Chondrocyte (in vitro differentiated cells): Measurements from ENCODE around the gene RNF208. TPM values are rescaled to one million over a fixed set of nuclear protein-coding genes. Genes with fewer than 3 reads are reported as not detected.
A peak's percentile ranks its signal among the peaks of the same experiment; 100 is the strongest.

ENCODE experiments used
- DNase-seq: peaks from one replicate; pipeline ENCODE4 v3.0.0; 2021; ENCODE audit warnings: mixed read lengths, low spot score
- H3K27ac Mint-ChIP-seq: one replicate; pipeline ENCODE4 v1.8.0; 2021; ENCODE audit warnings: mild to moderate bottlenecking, moderate library complexity, mixed read lengths; ENCODE audit not compliant: unreplicated experiment
- H3K27me3 Mint-ChIP-seq: 2 replicates; pipeline ENCODE4 v1.8.0; 2021; ENCODE audit warnings: low read depth, mixed read lengths
- H3K36me3 Mint-ChIP-seq: 2 replicates; pipeline ENCODE4 v1.8.0; 2021; ENCODE audit warnings: low read depth, mixed read lengths
- H3K4me1 Mint-ChIP-seq: 2 replicates; pipeline ENCODE4 v1.8.0; 2021; ENCODE audit warnings: low read depth, mild to moderate bottlenecking, mixed read lengths
- H3K4me3 Mint-ChIP-seq: one replicate; pipeline ENCODE4 v1.8.0; 2021; ENCODE audit warnings: mild to moderate bottlenecking, moderate library complexity, mixed read lengths; ENCODE audit not compliant: unreplicated experiment
- H3K9me3 Mint-ChIP-seq: 2 replicates; pipeline ENCODE4 v1.8.0; 2021; ENCODE audit warnings: low read depth, mixed read lengths
- total RNA-seq: library from RNA; stranded (reverse); gene quantifications from 3 replicates; pipeline ENCODE4 v1.2.1, GENCODE V29; 2021
- TF ChIP-seq, protein P1 (sequence below): fragments of 200-600 bp; sonication (generic); IDR thresholded peaks from 2 replicates; pipeline ENCODE4 v1.5.0; 2021; ENCODE audit warnings: antibody characterized with exemption, mild to moderate bottlenecking, moderate library complexity

Gene RNF208
- total RNA-seq, 1 donor from 2014 or later = 3.3 TPM

- no peaks in the 10 kb centered on the region for H3K9me3 Mint-ChIP-seq
- DNase-seq = no peak
- TF ChIP-seq, protein P1, sequence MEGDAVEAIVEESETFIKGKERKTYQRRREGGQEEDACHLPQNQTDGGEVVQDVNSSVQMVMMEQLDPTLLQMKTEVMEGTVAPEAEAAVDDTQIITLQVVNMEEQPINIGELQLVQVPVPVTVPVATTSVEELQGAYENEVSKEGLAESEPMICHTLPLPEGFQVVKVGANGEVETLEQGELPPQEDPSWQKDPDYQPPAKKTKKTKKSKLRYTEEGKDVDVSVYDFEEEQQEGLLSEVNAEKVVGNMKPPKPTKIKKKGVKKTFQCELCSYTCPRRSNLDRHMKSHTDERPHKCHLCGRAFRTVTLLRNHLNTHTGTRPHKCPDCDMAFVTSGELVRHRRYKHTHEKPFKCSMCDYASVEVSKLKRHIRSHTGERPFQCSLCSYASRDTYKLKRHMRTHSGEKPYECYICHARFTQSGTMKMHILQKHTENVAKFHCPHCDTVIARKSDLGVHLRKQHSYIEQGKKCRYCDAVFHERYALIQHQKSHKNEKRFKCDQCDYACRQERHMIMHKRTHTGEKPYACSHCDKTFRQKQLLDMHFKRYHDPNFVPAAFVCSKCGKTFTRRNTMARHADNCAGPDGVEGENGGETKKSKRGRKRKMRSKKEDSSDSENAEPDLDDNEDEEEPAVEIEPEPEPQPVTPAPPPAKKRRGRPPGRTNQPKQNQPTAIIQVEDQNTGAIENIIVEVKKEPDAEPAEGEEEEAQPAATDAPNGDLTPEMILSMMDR = no peak
- H3K36me3 Mint-ChIP-seq = peaks cover 9% of the 10 kb centered on the region
- H3K4me3 Mint-ChIP-seq = no peak overlapping the region
- H3K27ac Mint-ChIP-seq = no peak overlapping the region
- H3K27me3 Mint-ChIP-seq = no peaks in the 10 kb centered on the region
- H3K4me1 Mint-ChIP-seq = peaks cover 21% of the 10 kb centered on the region
Observed at GRCh38 chr9:137237759-137238726, 16.0 kb upstream of the RNF208 start.

GRCh38 chr9:137236936-137237421 lies 14.9 kb upstream of the RNF208 start:
- Mint-ChIP-seq H3K27me3 (no peaks in the 10 kb centered on the region), H3K4me3 (no peak overlapping the region), H3K36me3 (no peaks in the 10 kb centered on the region), H3K9me3 (no peaks in the 10 kb centered on the region), H3K27ac (no peak overlapping the region), H3K4me1 (peaks cover 11% of the 10 kb centered on the region)
- no peak for DNase-seq
- TF ChIP-seq, protein P1 = peak; percentile 43

DNA sequence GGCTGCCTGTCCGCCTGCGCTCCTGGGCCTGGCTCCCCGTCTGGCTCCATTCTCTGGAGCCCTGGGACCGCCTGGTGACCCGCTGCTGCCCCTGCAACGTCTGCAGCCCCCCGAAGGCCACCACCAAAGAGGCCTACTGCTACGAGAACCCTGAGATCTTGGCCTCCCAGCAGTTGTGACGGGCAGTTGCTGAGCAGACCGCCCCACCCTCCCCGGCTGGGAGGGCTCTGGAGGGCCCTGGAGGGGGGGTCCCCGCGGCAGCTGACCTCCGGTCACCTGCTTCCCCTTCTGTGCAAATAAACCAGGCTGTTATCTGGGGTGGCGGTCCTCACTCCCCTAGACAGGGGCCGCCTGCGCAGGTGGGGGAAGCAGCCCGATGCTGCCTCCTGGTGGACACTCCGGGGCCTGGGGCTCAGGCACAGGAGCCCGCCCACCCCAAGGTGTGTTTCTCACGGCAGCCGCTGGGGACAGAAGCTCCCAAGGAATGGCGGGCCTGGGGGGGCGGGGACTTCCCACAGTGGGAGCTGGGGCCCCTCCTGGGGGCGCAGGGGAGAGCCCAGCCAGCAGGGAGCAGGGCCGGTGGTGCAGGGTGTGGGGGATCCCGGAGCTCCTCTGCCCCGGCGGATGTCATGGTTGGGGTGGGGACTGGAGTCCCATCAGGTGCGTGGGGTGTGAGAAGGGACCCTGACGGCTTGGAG lies 14.3 kb upstream of the RNF208 start:
- no peaks in the 10 kb centered on the region for H3K9me3 Mint-ChIP-seq
- no peaks in the 10 kb centered on the region for H3K27me3 Mint-ChIP-seq
- no peaks in the 10 kb centered on the region for H3K36me3 Mint-ChIP-seq
- TF ChIP-seq, protein P1 = peak; percentile 99
- no peak for DNase-seq
- H3K27ac Mint-ChIP-seq = no peak overlapping the region
- H3K4me3 Mint-ChIP-seq = no peak overlapping the region
- peaks cover 11% of the 10 kb centered on the region for H3K4me1 Mint-ChIP-seq

DNA sequence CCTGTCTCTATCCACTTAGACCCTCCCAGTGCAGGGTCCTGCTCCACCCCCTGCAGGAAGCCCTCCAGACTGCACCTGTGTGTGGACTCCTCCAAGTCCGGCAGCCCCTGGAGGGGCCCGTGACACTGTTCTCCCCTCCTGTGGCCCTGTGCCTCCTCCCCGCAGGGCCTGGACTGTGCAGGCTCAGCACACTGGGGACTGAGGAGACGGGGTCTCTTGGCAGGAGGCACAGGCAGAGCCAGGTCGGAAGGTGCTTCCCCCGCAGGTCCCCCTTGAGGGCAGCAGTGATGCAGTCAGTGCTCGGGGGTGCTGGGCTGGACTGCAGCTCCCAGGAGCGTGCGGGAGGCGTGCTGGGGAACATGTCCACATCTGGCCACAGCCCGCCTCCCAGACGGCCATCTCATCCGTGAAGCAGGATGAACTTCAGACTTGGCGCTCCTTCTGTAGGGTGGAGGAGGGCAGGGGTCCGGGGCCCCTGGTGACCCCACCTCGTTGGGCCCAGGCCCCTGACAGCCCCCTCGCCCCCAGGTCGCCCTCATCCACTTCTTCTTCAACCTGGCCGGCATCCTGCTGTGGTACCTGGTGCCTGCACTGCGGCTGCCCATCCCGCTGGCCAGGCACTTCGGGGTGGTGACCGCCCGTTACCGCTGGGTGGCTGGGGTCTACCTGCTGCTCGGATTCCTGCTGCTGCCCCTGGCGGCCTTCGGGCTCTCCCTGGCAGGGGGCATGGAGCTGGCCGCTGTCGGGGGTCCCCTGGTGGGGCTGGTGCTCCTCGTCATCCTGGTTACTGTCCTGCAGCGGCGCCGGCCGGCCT lies 13.6 kb upstream of the RNF208 start:
- H3K9me3 Mint-ChIP-seq = no peaks in the 10 kb centered on the region
- TF ChIP-seq, protein P1 = no peak
- H3K4me3 Mint-ChIP-seq = no peak overlapping the region
- no peaks in the 10 kb centered on the region for H3K36me3 Mint-ChIP-seq
- H3K27ac Mint-ChIP-seq = no peak overlapping the region
- no peak for DNase-seq
- no peaks in the 10 kb centered on the region for H3K27me3 Mint-ChIP-seq
- peaks cover 11% of the 10 kb centered on the region for H3K4me1 Mint-ChIP-seq
